Ishikawa (cell line): Measurements from ENCODE around the gene AQP2.

Experiments
- CEBPB ChIP-seq: IDR thresholded peaks from 2 replicates; pipeline ENCODE4 v1.6.1; 2012
- CREB1 ChIP-seq: IDR thresholded peaks from 2 replicates; pipeline ENCODE4 v1.6.1; 2012; ENCODE audit warnings: low read depth
- EGR1 ChIP-seq: IDR thresholded peaks from 2 replicates; pipeline ENCODE4 v1.6.1; 2012
- EP300 ChIP-seq: IDR thresholded peaks from 2 replicates; pipeline ENCODE4 v1.6.1; 2012; ENCODE audit warnings: borderline replicate concordance
- FOXM1 ChIP-seq: IDR thresholded peaks from 2 replicates; pipeline ENCODE4 v1.6.1; 2012; ENCODE audit warnings: low read depth, borderline replicate concordance
- MAX ChIP-seq: IDR thresholded peaks from 2 replicates; pipeline ENCODE4 v1.6.1; 2012
- NFIC ChIP-seq: IDR thresholded peaks from 2 replicates; pipeline ENCODE4 v1.6.1; 2012
- RAD21 ChIP-seq: IDR thresholded peaks from 2 replicates; pipeline ENCODE4 v1.6.1; 2012; ENCODE audit warnings: low read depth
- REST ChIP-seq: IDR thresholded peaks from 2 replicates; pipeline ENCODE4 v1.6.1; 2012; ENCODE audit warnings: low read depth, mild to moderate bottlenecking
- TAF1 ChIP-seq: IDR thresholded peaks from 2 replicates; pipeline ENCODE4 v1.6.1; 2012; ENCODE audit warnings: low read depth, mild to moderate bottlenecking
- TCF12 ChIP-seq: IDR thresholded peaks from 2 replicates; pipeline ENCODE4 v1.6.1; 2012; ENCODE audit warnings: low read depth
- TEAD4 ChIP-seq: IDR thresholded peaks from 2 replicates; pipeline ENCODE4 v1.6.1; 2012
- USF1 ChIP-seq: IDR thresholded peaks from 2 replicates; pipeline ENCODE4 v1.6.1; 2012
- YY1 ChIP-seq: IDR thresholded peaks from 2 replicates; pipeline ENCODE4 v1.6.1; 2012; ENCODE audit warnings: low read depth
- ZBTB7A ChIP-seq: IDR thresholded peaks from 2 replicates; pipeline ENCODE4 v1.6.1; 2012; ENCODE audit warnings: low read depth

Gene AQP2

GRCh38 chr12:49950273-49951251 is at the start of gene AQP2:
AQP2 (plus strand) TSS chr12:49950737; CDS start chr12:49950831, 94 bp downstream.
- TF ChIP-seq NFIC (no peak), RAD21 (no peak), CEBPB (no peak), TEAD4 (no peak), FOXM1 (no peak), TAF1 (no peak), MAX (no peak), ZBTB7A (no peak)

GRCh38 chr12:49901026-49901425 is 49.5 kb upstream of the AQP2 start:
- TF ChIP-seq TEAD4 (no peak), CEBPB (no peak), ZBTB7A (no peak), CREB1 (no peak)

GRCh38 chr12:49901986-49902385 is 48.6 kb upstream of the AQP2 start:
- TF ChIP-seq FOXM1 = no peak
- no peak for TF ChIP-seq NFIC
- TF ChIP-seq TAF1 = no peak
- no peak for TF ChIP-seq EP300
- no peak for TF ChIP-seq TCF12
- TF ChIP-seq EGR1 = no peak
- no peak for TF ChIP-seq REST
- no peak for TF ChIP-seq CREB1
- TF ChIP-seq RAD21 = no peak

- TF ChIP-seq NFIC (no peak), FOXM1 (no peak), CEBPB (no peak), EP300 (no peak), MAX (no peak), RAD21 (no peak), ZBTB7A (no peak), REST (no peak), CREB1 (no peak), YY1 (no peak), TAF1 (no peak), EGR1 (no peak), TCF12 (no peak), USF1 (no peak), TEAD4 (no peak)
Observed at GRCh38 chr12:49902399-49903350, 47.9 kb upstream of the AQP2 start.

- no peak for TF ChIP-seq REST
Observed at GRCh38 chr12:49903351-49903699, 47.2 kb upstream of the AQP2 start.
